Sigmoid colon (tissue), 7 donors: ENCODE measurements around the gene ADCY2. TPM values are rescaled to one million over a fixed set of nuclear protein-coding genes. Genes with fewer than 3 reads are reported as not detected.

Source experiments
- DNase-seq: peaks from one replicate; pipeline ENCODE4 v3.0.0-alpha.2; 2019
- H3K27ac ChIP-seq, 4 donors: fragments of 200-600 bp; sonication (generic); one replicate each; pipeline ENCODE4 v1.5.1; 2016 to 2019; ENCODE audit warnings: mild to moderate bottlenecking in 1 of 4
- H3K27me3 ChIP-seq, 3 donors: fragments of 200-600 bp; sonication (generic); one replicate each; pipeline ENCODE4 v1.5.1; 2019; ENCODE audit warnings: mild to moderate bottlenecking in 1 of 3
- H3K36me3 ChIP-seq, 4 donors: fragments of 200-600 bp; sonication (generic); one replicate each; pipeline ENCODE4 v1.5.1; 2016 to 2019
- H3K4me1 ChIP-seq, 4 donors: fragments of 200-600 bp; sonication (generic); one replicate each; pipeline ENCODE4 v1.5.1; 2017 to 2019
- H3K4me3 ChIP-seq, 4 donors: fragments of 200-600 bp; sonication (generic); one replicate each; pipeline ENCODE4 v1.5.1; 2017 to 2019; ENCODE audit warnings: mild to moderate bottlenecking in 2 of 4, moderate library complexity in 1 of 4
- H3K9me3 ChIP-seq, 4 donors: fragments of 200-600 bp in 3 of 4; sonication (generic) in 3 of 4; one replicate each; pipeline versions ENCODE4 v1.5.1 to v1.6.1; 2013 to 2019
- EP300 ChIP-seq, 4 donors: sonication (generic); formaldehyde crosslinking; IDR thresholded peaks; one replicate each; pipeline ENCODE4 v1.6.1; 2017; ENCODE audit warnings: antibody characterized with exemption in 4 of 4
- POLR2A ChIP-seq, 2 donors: fragments of 450-650 bp; IDR thresholded peaks; one replicate each; pipeline ENCODE4 v1.6.1; 2016; ENCODE audit warnings: antibody characterized with exemption in 2 of 2, mild to moderate bottlenecking in 2 of 2, moderate library complexity in 2 of 2
- POLR2AphosphoS5 ChIP-seq, 4 donors: sonication (generic); formaldehyde crosslinking; IDR thresholded peaks; one replicate each; pipeline ENCODE4 v1.6.1; 2017; ENCODE audit warnings: antibody characterized with exemption in 4 of 4
- WGBS, 2 donors: extraction: QIAGEN DNeasy Blood & Tissue Kit; methylation state at CpG; one replicate each; pipeline ENCODE4 v1.1.7; 2013; 5-methylcytosine and 5-hydroxymethylcytosine counted together
- intact Hi-C: fragments of 100-400 bp; cut with DNase I; formaldehyde crosslinking; loops from one replicate; pipeline ENCODE4 v1.15.1; 2023
- polyA plus RNA-seq, 3 donors: library from polyadenylated mRNA; stranded (reverse); fragments of 200-250 nt; gene quantifications; one replicate each; pipeline ENCODE4 v1.2.3, GENCODE V29; 2013
- total RNA-seq, 4 donors: library from RNA; depleted of rRNA; stranded (reverse); fragments of >200 nt; gene quantifications; one replicate each; pipeline ENCODE4 v1.1.0, GENCODE V29; 2016
- TF ChIP-seq, protein P1 (sequence below), 4 experiments: fragments of 450-650 bp in 3 of 4; fragments of 200-600 bp in 1 of 4; IDR thresholded peaks; one replicate each; pipeline ENCODE4 v1.5.1; 2016 to 2019; ENCODE audit warnings: antibody characterized with exemption in 4 of 4, mild to moderate bottlenecking in 3 of 4, moderate library complexity in 2 of 4
- donor health status: healthy with polysubstance abuse.
- donor health status: Bipolar disorder and iron deficiency.
- donor health status: healthy.

Gene ADCY2
- total RNA-seq: 1 to 10 TPM; 4.3 to 9.5 (median 5.1) TPM
- polyA plus RNA-seq: 1 to 10 TPM in 1 of 3 donors, under 1 TPM in 2; 0.69 to 7.2 (median 0.90) TPM

GRCh38 chr5:7395947-7396712 is at the start of gene ADCY2:
TSS of gene ADCY2 (plus strand) at chr5:7396138. CDS start at chr5:7396297, 159 bp downstream.
- WGBS, 2 donors: 2% methylated on average over 121 of the region's 121 CpGs
- no peak for DNase-seq
- Histone ChIP-seq H3K27ac (peak within 1 kb of the TSS; percentile 72 to 79 (median 74)), H3K36me3 (no peaks in the 10 kb centered on the region), H3K27me3 (peaks cover 0 to 3% (median 0%) of the 10 kb centered on the region in 3 donors), H3K4me3 (peak within 1 kb of the TSS; percentile 48 to 70 (median 60)), H3K9me3 (no peaks in the 10 kb centered on the region), H3K4me1 (peaks cover 0 to 18% (median 11%) of the 10 kb centered on the region in 4 donors)
- intact Hi-C loops: loop anchor here (1.0 to 10.0 kb wide), 5 partner anchors 181 to 421 kb away; no protein-coding TSS in a partner anchor
- no peak for TF ChIP-seq EP300 (IDR thresholded peaks at IDR 0.05)
- no peak for TF ChIP-seq POLR2AphosphoS5 (IDR thresholded peaks at IDR 0.05)
- no peak for TF ChIP-seq POLR2A (IDR thresholded peaks at IDR 0.05)
- TF ChIP-seq, protein P1, sequence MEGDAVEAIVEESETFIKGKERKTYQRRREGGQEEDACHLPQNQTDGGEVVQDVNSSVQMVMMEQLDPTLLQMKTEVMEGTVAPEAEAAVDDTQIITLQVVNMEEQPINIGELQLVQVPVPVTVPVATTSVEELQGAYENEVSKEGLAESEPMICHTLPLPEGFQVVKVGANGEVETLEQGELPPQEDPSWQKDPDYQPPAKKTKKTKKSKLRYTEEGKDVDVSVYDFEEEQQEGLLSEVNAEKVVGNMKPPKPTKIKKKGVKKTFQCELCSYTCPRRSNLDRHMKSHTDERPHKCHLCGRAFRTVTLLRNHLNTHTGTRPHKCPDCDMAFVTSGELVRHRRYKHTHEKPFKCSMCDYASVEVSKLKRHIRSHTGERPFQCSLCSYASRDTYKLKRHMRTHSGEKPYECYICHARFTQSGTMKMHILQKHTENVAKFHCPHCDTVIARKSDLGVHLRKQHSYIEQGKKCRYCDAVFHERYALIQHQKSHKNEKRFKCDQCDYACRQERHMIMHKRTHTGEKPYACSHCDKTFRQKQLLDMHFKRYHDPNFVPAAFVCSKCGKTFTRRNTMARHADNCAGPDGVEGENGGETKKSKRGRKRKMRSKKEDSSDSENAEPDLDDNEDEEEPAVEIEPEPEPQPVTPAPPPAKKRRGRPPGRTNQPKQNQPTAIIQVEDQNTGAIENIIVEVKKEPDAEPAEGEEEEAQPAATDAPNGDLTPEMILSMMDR (IDR thresholded peaks at IDR 0.05): no peak

DNA sequence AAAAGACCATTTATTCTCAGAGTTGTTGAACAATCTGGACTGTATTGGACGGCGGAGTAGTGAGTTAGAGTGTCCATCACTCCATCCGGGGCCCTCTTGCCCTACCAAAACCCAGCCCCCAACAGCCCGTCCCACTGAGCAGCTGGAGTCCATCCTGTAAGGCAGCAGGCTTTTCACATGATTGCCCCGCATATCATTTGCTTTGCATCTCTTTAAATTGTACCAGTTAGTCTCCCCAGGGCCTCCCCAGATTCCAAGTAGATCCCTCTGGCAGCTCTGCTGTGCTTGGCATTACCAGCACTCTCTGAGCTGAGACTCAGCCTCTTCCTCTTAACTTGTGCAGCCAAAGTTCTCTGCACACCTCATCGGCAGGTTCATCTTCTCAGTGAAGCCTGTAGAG is 48.6 kb upstream of the ADCY2 start:
- 66 to 77% methylated on average over 6 of the region's 6 CpGs for WGBS, 2 donors
- intact Hi-C loops: no loop called here
- peaks cover 0 to 9% (median 3%) of the 10 kb centered on the region in 4 donors for H3K4me1 ChIP-seq

GRCh38 chr5:7348168-7348854 is 47.6 kb upstream of the ADCY2 start:
- no peak for DNase-seq
- intact Hi-C loops: no loop called here
- TF ChIP-seq POLR2AphosphoS5 (IDR thresholded peaks at IDR 0.05) (no peak), EP300 (IDR thresholded peaks at IDR 0.05) (no peak), POLR2A (IDR thresholded peaks at IDR 0.05) (no peak)
- TF ChIP-seq, protein P1 (IDR thresholded peaks at IDR 0.05): no peak
- Histone ChIP-seq H3K4me1 (peaks cover 0 to 9% (median 3%) of the 10 kb centered on the region in 4 donors), H3K36me3 (no peaks in the 10 kb centered on the region), H3K27ac (no peak overlapping the region), H3K4me3 (no peak overlapping the region), H3K27me3 (no peaks in the 10 kb centered on the region), H3K9me3 (no peaks in the 10 kb centered on the region)
- 58 to 64% methylated on average over 8 of the region's 8 CpGs for WGBS, 2 donors

More for the DNA sequence above, 48.6 kb upstream of the ADCY2 start:
- H3K4me3 ChIP-seq: no peak overlapping the region
- H3K27me3 ChIP-seq: no peaks in the 10 kb centered on the region
- no peak for TF ChIP-seq POLR2A (IDR thresholded peaks at IDR 0.05)
- TF ChIP-seq POLR2AphosphoS5 (IDR thresholded peaks at IDR 0.05): no peak
- TF ChIP-seq EP300 (IDR thresholded peaks at IDR 0.05): no peak
- TF ChIP-seq, protein P1 (IDR thresholded peaks at IDR 0.05): no peak
- H3K36me3 ChIP-seq: no peaks in the 10 kb centered on the region
- H3K9me3 ChIP-seq: no peaks in the 10 kb centered on the region
- no peak for DNase-seq
- H3K27ac ChIP-seq: no peak overlapping the region

- 75 to 79% methylated on average over 5 of the region's 5 CpGs for WGBS, 2 donors
- no peak for DNase-seq
- H3K27me3 ChIP-seq: no peaks in the 10 kb centered on the region
- H3K4me3 ChIP-seq: no peak overlapping the region
- H3K9me3 ChIP-seq: no peaks in the 10 kb centered on the region
- TF ChIP-seq, protein P1 (IDR thresholded peaks at IDR 0.05): no peak
- TF ChIP-seq POLR2AphosphoS5 (IDR thresholded peaks at IDR 0.05): no peak
- TF ChIP-seq POLR2A (IDR thresholded peaks at IDR 0.05): no peak
- TF ChIP-seq EP300 (IDR thresholded peaks at IDR 0.05): no peak
- H3K4me1 ChIP-seq: no peaks in the 10 kb centered on the region
- H3K27ac ChIP-seq: no peak overlapping the region
- no peaks in the 10 kb centered on the region for H3K36me3 ChIP-seq
- intact Hi-C loops: no loop called here
These were observed 34.3 kb upstream of the ADCY2 start for GRCh38 chr5:7361593-7361992.
